GM12878 (cell line): ENCODE data around the gene FDX2. TPM values are rescaled to one million over a fixed set of nuclear protein-coding genes. Genes with fewer than 3 reads are reported as not detected.

Experiments
- CHD2 ChIP-seq: IDR thresholded peaks from 2 replicates; pipeline ENCODE4 v1.6.1; 2011; ENCODE audit warnings: low read depth, low read length, improper control_type of control experiment, borderline replicate concordance
- EGR1 ChIP-seq, 2 experiments: IDR thresholded peaks; 1 replicate in 1 of 2; 2 replicates in 1 of 2; pipeline ENCODE4 v1.6.1; 2011 to 2012; ENCODE audit warnings: low read depth in 2 of 2, low read length in 2 of 2, borderline replicate concordance in 1 of 2, mild to moderate bottlenecking in 1 of 2, moderate library complexity in 1 of 2
- EP300 ChIP-seq, 2 experiments: fragments of 150-350 bp in 1 of 2; IDR thresholded peaks; 2 replicates each; pipeline ENCODE4 v1.6.1; 2011 to 2012; ENCODE audit warnings: low read depth in 2 of 2, low read length in 2 of 2, borderline replicate concordance in 1 of 2, improper control_type of control experiment in 1 of 2, inconsistent platforms in 1 of 2; ENCODE audit not compliant: control insufficient read depth in 1 of 2
- ETV6 ChIP-seq, 2 experiments: fragments of 450-650 bp in 1 of 2; IDR thresholded peaks in 1 of 2; conservative IDR thresholded peaks in 1 of 2; 2 replicates each; pipeline ENCODE4 v1.6.1; 2014; ENCODE audit warnings: antibody characterized with exemption in 1 of 2, borderline replicate concordance in 1 of 2, low read depth in 1 of 2, mild to moderate bottlenecking in 1 of 2, moderate library complexity in 1 of 2
- KAT2A ChIP-seq: conservative IDR thresholded peaks from 2 replicates; pipeline ENCODE4 v1.6.1; 2011; ENCODE audit warnings: low read depth, low read length; ENCODE audit not compliant: control insufficient read depth
- LARP7 ChIP-seq: fragments of 450-650 bp; IDR thresholded peaks from 2 replicates; pipeline ENCODE4 v1.6.1; 2017; ENCODE audit warnings: mild to moderate bottlenecking
- MTA2 ChIP-seq: fragments of 450-650 bp; IDR thresholded peaks from 2 replicates; pipeline ENCODE4 v1.6.1; 2016; ENCODE audit warnings: low read depth, mild to moderate bottlenecking, moderate library complexity
- NKRF ChIP-seq: fragments of 450-650 bp; conservative IDR thresholded peaks from 2 replicates; pipeline ENCODE4 v1.6.1; 2017; ENCODE audit warnings: mild to moderate bottlenecking, moderate library complexity
- NR2F1 ChIP-seq: fragments of 450-650 bp; conservative IDR thresholded peaks from 2 replicates; pipeline ENCODE4 v1.6.1; 2017; ENCODE audit warnings: mild to moderate bottlenecking
- PAX8 ChIP-seq: fragments of 450-650 bp; IDR thresholded peaks from 2 replicates; pipeline ENCODE4 v1.6.1; 2017; ENCODE audit warnings: mild to moderate bottlenecking, moderate library complexity
- RAD21 ChIP-seq: IDR thresholded peaks from 2 replicates; pipeline ENCODE4 v1.6.1; 2011; ENCODE audit warnings: mild to moderate bottlenecking, low read depth, low read length, moderate library complexity; ENCODE audit not compliant: insufficient read depth
- STAT1 ChIP-seq: fragments of 450-650 bp; conservative IDR thresholded peaks from 2 replicates; pipeline ENCODE4 v1.6.1; 2014; ENCODE audit warnings: antibody characterized with exemption, mild to moderate bottlenecking
- TCF12 ChIP-seq: IDR thresholded peaks from 2 replicates; pipeline ENCODE4 v1.6.1; 2011; ENCODE audit warnings: low read depth, mild to moderate bottlenecking, low read length
- ZNF687 ChIP-seq: fragments of 450-650 bp; IDR thresholded peaks from 2 replicates; pipeline ENCODE4 v1.6.1; 2017; ENCODE audit warnings: mild to moderate bottlenecking, moderate library complexity
- polyA plus RNA-seq, 11 experiments: library from polyadenylated mRNA; depleted of rRNA in 4 of 11; unstranded in 6 of 11; stranded (reverse) in 5 of 11; fragments of >200 nt; fragmentation: Nextera tagmentation in 4 of 11; fragmentation: Illumina TruSeq in 1 of 11; extraction: Ambion mirVana in 4 of 11; extraction: Trizol in 1 of 11; gene quantifications; 1 replicate in 1 of 11; 2 replicates in 10 of 11; pipeline versions ENCODE4 v1.2.1 to v1.2.3, GENCODE V29; 2011 to 2016; ENCODE audit warnings: inconsistent platforms in 2 of 11, missing spikeins in 2 of 11, low read depth in 1 of 11
- total RNA-seq, 4 experiments: library from RNA; depleted of rRNA in 3 of 4; stranded (reverse); fragments of >200 nt in 3 of 4; fragmentation: Illumina TruSeq in 1 of 4; extraction: Trizol in 1 of 4; gene quantifications; 2 replicates each; pipeline versions ENCODE4 v1.2.1 to v1.2.3, GENCODE V29; 2013 to 2021
- TF ChIP-seq, protein P1 (sequence below): IDR thresholded peaks from 2 replicates; pipeline ENCODE4 v1.6.1; 2011; ENCODE audit warnings: low read depth, low read length, improper control_type of control experiment, borderline replicate concordance
- TF ChIP-seq, protein P2 (sequence below): fragments of 450-650 bp; IDR thresholded peaks from 2 replicates; pipeline ENCODE4 v1.6.1; 2016; ENCODE audit warnings: mild to moderate bottlenecking, moderate library complexity, borderline replicate concordance

Gene FDX2
- total and polyA plus RNA-seq, 10 of the 15 experiments (the other 5 are each of a cell fraction or from before 2014, with no cell fraction given): 1.4 to 50.4 (median 24.7) TPM

- TF ChIP-seq STAT1: no peak
- no peak for TF ChIP-seq PAX8
- TF ChIP-seq NR2F1: no peak; the same call in 1 of the 2 replicates
- TF ChIP-seq ZNF687: no peak
- 0 out of 2 replicates have a peak, but pooled peaks have one; percentile 18 for TF ChIP-seq LARP7
- no peak for TF ChIP-seq NKRF
- TF ChIP-seq EGR1 (IDR thresholded peaks at IDR 0.05; ENCODE audit: borderline replicate concordance in 1 of 2, low read depth in 2 of 2, low read length in 2 of 2): no peak
- 0 out of 2 replicates have a peak, but pooled peaks have one; percentile 20 for TF ChIP-seq CHD2
- TF ChIP-seq MTA2: no peak
- no peak for TF ChIP-seq KAT2A
- TF ChIP-seq EP300 (IDR thresholded peaks at IDR 0.05; ENCODE audit: borderline replicate concordance in 1 of 2, control insufficient read depth in 1 of 2, low read depth in 2 of 2, low read length in 2 of 2): no peak
- TF ChIP-seq TCF12: 0 out of 2 replicates have a peak, but pooled peaks have one; percentile 24
- TF ChIP-seq, protein P1, sequence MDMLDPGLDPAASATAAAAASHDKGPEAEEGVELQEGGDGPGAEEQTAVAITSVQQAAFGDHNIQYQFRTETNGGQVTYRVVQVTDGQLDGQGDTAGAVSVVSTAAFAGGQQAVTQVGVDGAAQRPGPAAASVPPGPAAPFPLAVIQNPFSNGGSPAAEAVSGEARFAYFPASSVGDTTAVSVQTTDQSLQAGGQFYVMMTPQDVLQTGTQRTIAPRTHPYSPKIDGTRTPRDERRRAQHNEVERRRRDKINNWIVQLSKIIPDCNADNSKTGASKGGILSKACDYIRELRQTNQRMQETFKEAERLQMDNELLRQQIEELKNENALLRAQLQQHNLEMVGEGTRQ: no peak; the same call in none of the 2 replicates
- TF ChIP-seq RAD21: no peak
- TF ChIP-seq, protein P2, sequence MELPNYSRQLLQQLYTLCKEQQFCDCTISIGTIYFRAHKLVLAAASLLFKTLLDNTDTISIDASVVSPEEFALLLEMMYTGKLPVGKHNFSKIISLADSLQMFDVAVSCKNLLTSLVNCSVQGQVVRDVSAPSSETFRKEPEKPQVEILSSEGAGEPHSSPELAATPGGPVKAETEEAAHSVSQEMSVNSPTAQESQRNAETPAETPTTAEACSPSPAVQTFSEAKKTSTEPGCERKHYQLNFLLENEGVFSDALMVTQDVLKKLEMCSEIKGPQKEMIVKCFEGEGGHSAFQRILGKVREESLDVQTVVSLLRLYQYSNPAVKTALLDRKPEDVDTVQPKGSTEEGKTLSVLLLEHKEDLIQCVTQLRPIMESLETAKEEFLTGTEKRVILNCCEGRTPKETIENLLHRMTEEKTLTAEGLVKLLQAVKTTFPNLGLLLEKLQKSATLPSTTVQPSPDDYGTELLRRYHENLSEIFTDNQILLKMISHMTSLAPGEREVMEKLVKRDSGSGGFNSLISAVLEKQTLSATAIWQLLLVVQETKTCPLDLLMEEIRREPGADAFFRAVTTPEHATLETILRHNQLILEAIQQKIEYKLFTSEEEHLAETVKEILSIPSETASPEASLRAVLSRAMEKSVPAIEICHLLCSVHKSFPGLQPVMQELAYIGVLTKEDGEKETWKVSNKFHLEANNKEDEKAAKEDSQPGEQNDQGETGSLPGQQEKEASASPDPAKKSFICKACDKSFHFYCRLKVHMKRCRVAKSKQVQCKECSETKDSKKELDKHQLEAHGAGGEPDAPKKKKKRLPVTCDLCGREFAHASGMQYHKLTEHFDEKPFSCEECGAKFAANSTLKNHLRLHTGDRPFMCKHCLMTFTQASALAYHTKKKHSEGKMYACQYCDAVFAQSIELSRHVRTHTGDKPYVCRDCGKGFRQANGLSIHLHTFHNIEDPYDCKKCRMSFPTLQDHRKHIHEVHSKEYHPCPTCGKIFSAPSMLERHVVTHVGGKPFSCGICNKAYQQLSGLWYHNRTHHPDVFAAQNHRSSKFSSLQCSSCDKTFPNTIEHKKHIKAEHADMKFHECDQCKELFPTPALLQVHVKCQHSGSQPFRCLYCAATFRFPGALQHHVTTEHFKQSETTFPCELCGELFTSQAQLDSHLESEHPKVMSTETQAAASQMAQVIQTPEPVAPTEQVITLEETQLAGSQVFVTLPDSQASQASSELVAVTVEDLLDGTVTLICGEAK: no peak
- no peak for TF ChIP-seq ETV6 (conservative IDR thresholded peaks at IDR 0.05 in 1 of 2, IDR thresholded peaks at IDR 0.05 in 1 of 2; ENCODE audit: borderline replicate concordance in 1 of 2, low read depth in 1 of 2)
Observed at GRCh38 chr19:10286803-10287737, 28.7 kb downstream of the FDX2 start, which contains the start of gene ICAM4 (continued).
